ENCODE measurements around the gene TRAF7. TPM values are rescaled to one million over a fixed set of nuclear protein-coding genes. Genes with fewer than 3 reads are reported as not detected.
A peak's percentile ranks its signal among the peaks of the same experiment; 100 is the strongest.

The TRAF7 gene
- total and polyA plus RNA-seq, 2 donors (not counting 1 experiment from before 2014, with no cell fraction given), result 46.1 to 50.9 TPM

DNA sequence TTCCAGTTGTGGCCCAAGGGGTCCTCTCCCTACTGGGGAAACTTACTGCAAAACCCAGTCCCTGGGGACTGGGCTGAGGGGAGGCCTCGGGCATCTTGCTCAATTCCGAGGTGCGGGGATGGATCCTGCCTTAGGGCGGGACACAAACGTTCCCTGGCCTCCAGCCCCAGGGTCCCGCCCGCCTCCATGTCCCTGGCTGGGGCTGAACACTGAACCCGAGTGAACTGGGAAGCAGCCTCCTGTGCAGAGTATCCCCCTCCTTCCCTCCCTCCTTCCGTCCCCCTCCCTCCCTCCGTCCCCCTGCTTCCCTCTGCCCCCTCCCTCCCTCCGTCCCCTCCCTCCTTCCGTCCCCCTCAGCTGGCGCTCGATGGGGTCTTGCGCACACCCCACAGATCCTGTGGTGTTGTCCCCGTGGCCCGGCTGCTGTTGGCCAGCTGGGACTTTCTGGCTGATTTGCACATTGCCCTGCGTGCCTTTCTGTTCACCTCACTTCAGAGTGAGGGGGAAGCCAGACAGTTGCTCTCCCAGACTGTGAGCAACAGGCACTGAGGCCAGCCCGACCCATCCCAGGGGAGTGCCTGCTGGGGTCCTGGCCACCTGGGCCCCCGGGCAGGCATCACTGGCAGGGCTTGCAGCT lies 5.5 kb downstream of the TRAF7 start:
- Mint-ChIP-seq H3K27me3 (no peaks in the 10 kb centered on the region), H3K9me3 (ENCODE audit: insufficient read depth) (no peaks in the 10 kb centered on the region), H3K4me3 (peak overlapping the region; percentile 19), H3K27ac (peak overlapping the region; percentile 56), H3K4me1 (peaks cover 32% of the 10 kb centered on the region)
- Histone ChIP-seq H3K27ac (ENCODE audit: low read length in 2 of 2) (no peak overlapping the region), H3K79me2 (ENCODE audit: control insufficient read depth, insufficient read depth, low read length) (peaks cover 82% of the 10 kb centered on the region), H3K36me3 (replicated peaks in 1 of 2; ENCODE audit: control extremely low read depth in 1 of 2, control insufficient read depth in 1 of 2, extremely low read depth in 1 of 2, insufficient read depth in 2 of 2, low read length in 1 of 2) (peaks cover 0 to 5% of the 10 kb centered on the region in 2 experiments), H4K20me1 (ENCODE audit: control insufficient read depth, insufficient read depth, low read length, poor library complexity, severe bottlenecking) (peaks cover 75% of the 10 kb centered on the region), H3K27me3 (replicated peaks in 1 of 4; ENCODE audit: control extremely low read depth in 1 of 4, control insufficient read depth in 3 of 4, insufficient read depth in 4 of 4, low read length in 3 of 4) (no peaks in the 10 kb centered on the region), H3K9me3 (ENCODE audit: control extremely low read depth in 1 of 3, control insufficient read depth in 2 of 3, insufficient read depth in 1 of 3, low read length in 2 of 3) (peaks cover 0 to 14% (median 0%) of the 10 kb centered on the region in 3 donors), H3K9ac (ENCODE audit: low read length) (no peak overlapping the region), H3K4me3 (ENCODE audit: control extremely low read depth in 1 of 5, extremely low read depth in 1 of 5, insufficient read depth in 1 of 5, low read depth in 2 of 5, low read length in 4 of 5) (no peak overlapping the region), H3K4me1 (ENCODE audit: control insufficient read depth in 2 of 2, insufficient read depth in 2 of 2, low read length in 2 of 2) (peaks cover 10 to 37% of the 10 kb centered on the region in 2 donors), H2AFZ (ENCODE audit: insufficient read depth, low read depth, low read length, poor library complexity, severe bottlenecking) (no peak overlapping the region), H3K4me2 (replicated peaks; ENCODE audit: low read depth, low read length, poor library complexity, severe bottlenecking) (peak overlapping the region; percentile 25)
- ChIA-PET POLR2A (no interaction called here), CTCF (interaction anchor here (1.3 to 1.9 kb wide), 2 partner anchors 21 to 34 kb away, joined by 5 read pairs; no protein-coding TSS in a partner anchor)
- DNase-seq (no peak), ATAC-seq (ENCODE audit: low read depth) (peak; percentile 12)
- TF ChIP-seq, protein P1, sequence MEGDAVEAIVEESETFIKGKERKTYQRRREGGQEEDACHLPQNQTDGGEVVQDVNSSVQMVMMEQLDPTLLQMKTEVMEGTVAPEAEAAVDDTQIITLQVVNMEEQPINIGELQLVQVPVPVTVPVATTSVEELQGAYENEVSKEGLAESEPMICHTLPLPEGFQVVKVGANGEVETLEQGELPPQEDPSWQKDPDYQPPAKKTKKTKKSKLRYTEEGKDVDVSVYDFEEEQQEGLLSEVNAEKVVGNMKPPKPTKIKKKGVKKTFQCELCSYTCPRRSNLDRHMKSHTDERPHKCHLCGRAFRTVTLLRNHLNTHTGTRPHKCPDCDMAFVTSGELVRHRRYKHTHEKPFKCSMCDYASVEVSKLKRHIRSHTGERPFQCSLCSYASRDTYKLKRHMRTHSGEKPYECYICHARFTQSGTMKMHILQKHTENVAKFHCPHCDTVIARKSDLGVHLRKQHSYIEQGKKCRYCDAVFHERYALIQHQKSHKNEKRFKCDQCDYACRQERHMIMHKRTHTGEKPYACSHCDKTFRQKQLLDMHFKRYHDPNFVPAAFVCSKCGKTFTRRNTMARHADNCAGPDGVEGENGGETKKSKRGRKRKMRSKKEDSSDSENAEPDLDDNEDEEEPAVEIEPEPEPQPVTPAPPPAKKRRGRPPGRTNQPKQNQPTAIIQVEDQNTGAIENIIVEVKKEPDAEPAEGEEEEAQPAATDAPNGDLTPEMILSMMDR (IDR thresholded peaks at IDR 0.05), result no peak
- 72% methylated on average over 15 of the region's 20 CpGs for WGBS (ENCODE audit: insufficient coverage)
- intact Hi-C loops (cut with micrococcal nuclease), result no loop called here

DNA sequence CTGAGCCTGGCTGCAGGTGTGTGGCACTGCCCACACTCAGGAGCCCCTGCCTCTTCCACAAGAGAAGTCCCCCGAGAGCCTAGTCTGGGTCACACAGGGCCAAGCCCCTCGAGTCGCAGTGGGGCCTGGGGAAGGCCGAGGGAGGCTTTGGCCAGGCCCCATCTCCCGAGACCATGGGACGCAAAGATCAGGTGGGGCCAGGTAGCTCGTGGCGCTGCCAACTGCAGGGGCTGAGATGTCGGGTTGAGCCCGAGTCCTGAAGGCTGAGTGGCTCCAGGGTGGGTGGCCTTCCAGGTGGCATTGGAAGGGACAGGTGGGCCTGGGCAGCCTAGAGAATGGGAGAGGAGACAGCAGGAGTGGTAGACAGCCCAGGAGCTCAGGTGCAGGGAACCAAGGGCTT lies 6.3 kb downstream of the TRAF7 start:
- no peak for DNase-seq
- Histone ChIP-seq H3K4me3 (ENCODE audit: control extremely low read depth in 1 of 5, extremely low read depth in 1 of 5, insufficient read depth in 1 of 5, low read depth in 2 of 5, low read length in 4 of 5) (no peak overlapping the region), H4K20me1 (ENCODE audit: control insufficient read depth, insufficient read depth, low read length, poor library complexity, severe bottlenecking) (peaks cover 74% of the 10 kb centered on the region), H3K4me2 (replicated peaks; ENCODE audit: low read depth, low read length, poor library complexity, severe bottlenecking) (no peak overlapping the region), H3K27ac (ENCODE audit: low read length in 2 of 2) (no peak overlapping the region), H3K9ac (ENCODE audit: low read length) (no peak overlapping the region), H2AFZ (ENCODE audit: insufficient read depth, low read depth, low read length, poor library complexity, severe bottlenecking) (no peak overlapping the region), H3K36me3 (replicated peaks in 1 of 2; ENCODE audit: control extremely low read depth in 1 of 2, control insufficient read depth in 1 of 2, extremely low read depth in 1 of 2, insufficient read depth in 2 of 2, low read length in 1 of 2) (peaks cover 0 to 12% of the 10 kb centered on the region in 2 experiments), H3K4me1 (ENCODE audit: control insufficient read depth in 2 of 2, insufficient read depth in 2 of 2, low read length in 2 of 2) (peaks cover 3 to 28% of the 10 kb centered on the region in 2 donors), H3K27me3 (replicated peaks in 1 of 4; ENCODE audit: control extremely low read depth in 1 of 4, control insufficient read depth in 3 of 4, insufficient read depth in 4 of 4, low read length in 3 of 4) (no peaks in the 10 kb centered on the region), H3K79me2 (ENCODE audit: control insufficient read depth, insufficient read depth, low read length) (peaks cover 82% of the 10 kb centered on the region), H3K9me3 (ENCODE audit: control extremely low read depth in 1 of 3, control insufficient read depth in 2 of 3, insufficient read depth in 1 of 3, low read length in 2 of 3) (peaks cover 0 to 14% (median 0%) of the 10 kb centered on the region in 3 donors)
- H3K27ac Mint-ChIP-seq, result peak overlapping the region; percentile 53
- TF ChIP-seq, protein P1 (IDR thresholded peaks at IDR 0.05), result no peak
- TF ChIP-seq EZH2 (IDR thresholded peaks at IDR 0.05; ENCODE audit: borderline replicate concordance, insufficient read depth, low read depth, low read length, poor library complexity, severe bottlenecking), result no peak
- ChIA-PET POLR2A (no interaction called here), CTCF (interaction anchor here (0.8 to 1.9 kb wide), 2 partner anchors 22 to 89 kb away, joined by 3 to 5 read pairs; partner anchors contain the start of gene ECI1)
- no peaks in the 10 kb centered on the region for H3K9me3 Mint-ChIP-seq (ENCODE audit: insufficient read depth)
- intact Hi-C loops (cut with micrococcal nuclease), result no loop called here
- no peaks in the 10 kb centered on the region for H3K27me3 Mint-ChIP-seq
- H3K4me1 Mint-ChIP-seq, result peaks cover 24% of the 10 kb centered on the region
- no peak overlapping the region for H3K4me3 Mint-ChIP-seq
- WGBS (ENCODE audit: insufficient coverage), result 98% methylated on average over 10 of the region's 10 CpGs
- no peak for ATAC-seq (ENCODE audit: low read depth)
